ENCODE results near the gene FIG4. TPM values are rescaled to one million over a fixed set of nuclear protein-coding genes. Genes with fewer than 3 reads are reported as not detected.
"Not testable (repeated sequence)": the region's sequence is repeated elsewhere in the genome, so short reads cannot be mapped to it uniquely, and the experiment has no call there.

The FIG4 gene
- total RNA-seq, 2 experiments from 2014 or later: 13.1 to 14.3 TPM

DNA sequence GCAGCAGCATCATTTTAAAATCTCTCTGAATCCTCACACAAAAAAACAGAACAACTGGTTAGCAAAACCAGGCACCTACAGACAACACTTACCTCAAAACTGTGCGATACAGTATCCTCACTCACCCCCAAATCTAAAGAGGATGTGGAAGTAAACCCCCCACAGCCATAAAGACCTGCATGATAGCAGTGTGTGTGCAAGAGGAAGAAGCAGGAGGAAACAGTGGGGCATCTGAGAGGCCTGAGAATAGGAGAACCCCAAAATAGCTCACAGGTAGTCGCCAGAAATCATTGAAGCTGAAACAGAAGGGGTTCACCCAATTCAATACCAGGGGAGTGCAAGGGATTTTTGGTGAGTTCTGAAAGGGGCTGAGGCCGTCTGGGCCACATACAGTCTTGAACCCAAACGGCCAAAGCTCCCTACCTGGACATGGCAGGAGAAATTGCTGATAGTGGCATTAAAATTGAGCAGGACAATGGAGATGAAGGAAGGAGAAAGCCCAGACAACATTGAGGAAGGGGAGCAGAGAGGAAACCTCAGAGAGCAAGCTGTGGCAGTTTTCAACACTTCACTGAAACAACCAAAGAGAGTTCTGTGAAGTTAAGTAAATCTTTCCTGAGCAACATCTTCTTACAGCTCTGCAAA, 129.7 kb downstream of the FIG4 start:
- Mint-ChIP-seq H3K4me1 (ENCODE audit: low read depth) (no peaks in the 10 kb centered on the region), H3K9me3 (no peaks in the 10 kb centered on the region), H3K27ac (no peak overlapping the region), H3K27me3 (no peaks in the 10 kb centered on the region), H3K4me3 (no peak overlapping the region), H3K36me3 (ENCODE audit: low read depth) (peaks cover 6% of the 10 kb centered on the region)
- DNase-seq: no peak
- no peak for ATAC-seq
- ChIA-PET CTCF (no interaction called here), POLR2A (no interaction called here)
- intact Hi-C loops (cut with micrococcal nuclease): no loop called here
- TF ChIP-seq, protein P1, sequence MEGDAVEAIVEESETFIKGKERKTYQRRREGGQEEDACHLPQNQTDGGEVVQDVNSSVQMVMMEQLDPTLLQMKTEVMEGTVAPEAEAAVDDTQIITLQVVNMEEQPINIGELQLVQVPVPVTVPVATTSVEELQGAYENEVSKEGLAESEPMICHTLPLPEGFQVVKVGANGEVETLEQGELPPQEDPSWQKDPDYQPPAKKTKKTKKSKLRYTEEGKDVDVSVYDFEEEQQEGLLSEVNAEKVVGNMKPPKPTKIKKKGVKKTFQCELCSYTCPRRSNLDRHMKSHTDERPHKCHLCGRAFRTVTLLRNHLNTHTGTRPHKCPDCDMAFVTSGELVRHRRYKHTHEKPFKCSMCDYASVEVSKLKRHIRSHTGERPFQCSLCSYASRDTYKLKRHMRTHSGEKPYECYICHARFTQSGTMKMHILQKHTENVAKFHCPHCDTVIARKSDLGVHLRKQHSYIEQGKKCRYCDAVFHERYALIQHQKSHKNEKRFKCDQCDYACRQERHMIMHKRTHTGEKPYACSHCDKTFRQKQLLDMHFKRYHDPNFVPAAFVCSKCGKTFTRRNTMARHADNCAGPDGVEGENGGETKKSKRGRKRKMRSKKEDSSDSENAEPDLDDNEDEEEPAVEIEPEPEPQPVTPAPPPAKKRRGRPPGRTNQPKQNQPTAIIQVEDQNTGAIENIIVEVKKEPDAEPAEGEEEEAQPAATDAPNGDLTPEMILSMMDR (IDR thresholded peaks at IDR 0.05): no peak

DNA sequence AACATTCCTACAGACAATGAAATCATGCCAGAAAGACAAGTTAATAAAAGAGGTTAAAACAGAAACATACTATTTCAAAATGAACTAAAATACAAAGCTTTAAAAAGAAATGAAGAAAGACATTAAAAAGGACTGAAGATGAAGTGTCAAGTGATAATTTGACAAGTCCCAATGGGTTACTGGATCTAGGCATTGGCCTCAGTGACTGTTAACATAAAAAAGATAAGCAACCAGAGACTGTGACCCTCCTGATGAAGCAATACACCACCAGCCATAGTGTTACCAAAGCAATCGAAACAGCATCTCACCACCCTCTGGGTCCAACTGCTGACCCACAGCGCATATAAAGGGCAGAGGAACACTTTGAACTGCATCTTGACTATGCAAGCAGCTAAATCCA, 130.3 kb downstream of the FIG4 start:
- DNase-seq (no peak), ATAC-seq (no peak)
- H3K27me3 Mint-ChIP-seq: no peaks in the 10 kb centered on the region
- H3K27ac Mint-ChIP-seq: no peak overlapping the region
- H3K4me3 Mint-ChIP-seq: no peak overlapping the region
- intact Hi-C loops (cut with micrococcal nuclease): no loop called here
- no peaks in the 10 kb centered on the region for H3K4me1 Mint-ChIP-seq (ENCODE audit: low read depth)
- ChIA-PET CTCF (no interaction called here), POLR2A (no interaction called here)
- TF ChIP-seq, protein P1 (IDR thresholded peaks at IDR 0.05): no peak
- no peaks in the 10 kb centered on the region for H3K9me3 Mint-ChIP-seq
- peaks cover 8% of the 10 kb centered on the region for H3K36me3 Mint-ChIP-seq (ENCODE audit: low read depth)

DNA sequence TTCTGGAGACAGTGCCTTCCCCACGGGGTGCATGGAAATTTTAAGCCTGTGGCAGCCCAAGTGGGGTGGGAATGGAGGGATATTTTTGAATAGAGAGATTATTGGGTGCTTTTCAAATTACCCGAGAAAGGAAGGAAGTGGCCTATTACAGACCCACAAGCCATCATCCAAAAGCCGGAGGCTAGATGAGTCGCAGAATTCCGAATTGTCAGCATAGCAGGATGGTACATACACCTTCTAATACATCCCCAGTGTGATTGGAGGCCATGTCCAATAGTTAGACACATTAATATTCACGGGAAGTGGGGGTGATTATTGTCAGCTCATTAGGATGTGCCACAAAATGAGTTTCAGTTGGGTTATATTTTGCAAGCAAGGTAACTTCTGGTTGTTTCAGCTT, 133.0 kb downstream of the FIG4 start:
- peaks cover 2% of the 10 kb centered on the region for H3K9me3 Mint-ChIP-seq
- H3K4me1 Mint-ChIP-seq (ENCODE audit: low read depth): no peaks in the 10 kb centered on the region
- intact Hi-C loops (cut with micrococcal nuclease): no loop called here
- DNase-seq: no peak
- TF ChIP-seq, protein P1 (IDR thresholded peaks at IDR 0.05): no peak
- POLR2A ChIA-PET: no interaction called here
- no peak for ATAC-seq
- no peaks in the 10 kb centered on the region for H3K27me3 Mint-ChIP-seq
- H3K27ac Mint-ChIP-seq: no peak overlapping the region
- no peak overlapping the region for H3K4me3 Mint-ChIP-seq
- H3K36me3 Mint-ChIP-seq (ENCODE audit: low read depth): peaks cover 27% of the 10 kb centered on the region
- CTCF ChIA-PET: no interaction called here

DNA sequence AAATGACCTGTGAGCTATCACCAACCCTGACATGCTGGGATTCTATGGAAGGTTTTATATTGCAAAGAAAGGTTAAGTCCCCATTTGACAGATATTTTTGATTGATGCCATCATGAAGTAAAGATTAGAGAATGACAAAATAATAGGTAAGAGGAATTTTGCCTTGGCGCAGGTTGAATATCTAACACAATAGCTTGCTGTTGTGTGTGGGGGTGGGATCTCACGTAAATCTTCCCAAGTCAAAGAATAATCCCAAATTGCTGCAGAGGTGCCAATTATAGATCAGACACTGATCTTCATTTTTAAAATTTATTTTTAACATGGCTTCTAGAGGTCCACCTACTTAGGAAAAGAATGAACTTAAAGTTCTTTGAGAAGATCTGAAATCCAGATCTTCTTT, 135.5 kb downstream of the FIG4 start:
- ATAC-seq: no peak
- Mint-ChIP-seq H3K4me1 (ENCODE audit: low read depth) (no peaks in the 10 kb centered on the region), H3K4me3 (no peak overlapping the region), H3K27me3 (no peaks in the 10 kb centered on the region), H3K9me3 (peaks cover 16% of the 10 kb centered on the region), H3K27ac (no peak overlapping the region), H3K36me3 (ENCODE audit: low read depth) (peaks cover 42% of the 10 kb centered on the region)
- TF ChIP-seq, protein P1 (IDR thresholded peaks at IDR 0.05): no peak
- ChIA-PET POLR2A (no interaction called here), CTCF (no interaction called here)
- intact Hi-C loops (cut with micrococcal nuclease): no loop called here
- DNase-seq: no peak

DNA sequence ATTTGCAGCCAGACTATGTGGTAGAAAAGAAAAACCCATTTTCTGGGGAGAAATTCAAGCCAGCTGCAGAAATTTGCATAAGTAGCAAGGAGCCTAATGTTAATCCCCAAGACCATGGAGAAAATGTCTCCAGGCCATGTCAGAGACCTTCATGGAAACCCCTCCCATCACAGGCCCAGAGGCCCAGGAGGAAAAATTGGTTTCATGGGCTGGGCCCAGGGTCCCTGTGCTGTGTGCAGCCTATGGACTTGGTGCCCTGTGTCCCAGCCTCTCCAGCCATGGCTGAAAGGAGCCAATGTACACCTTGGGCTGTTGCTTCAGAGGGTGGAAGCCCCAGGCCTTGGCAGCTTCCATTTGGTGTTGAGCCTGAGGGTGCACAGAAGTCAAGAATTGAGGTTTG, 140.3 kb downstream of the FIG4 start:
- H3K27ac Mint-ChIP-seq; H3K4me3 Mint-ChIP-seq; CTCF ChIA-PET; H3K27me3 Mint-ChIP-seq; intact Hi-C loops (cut with micrococcal nuclease); DNase-seq; H3K4me1 Mint-ChIP-seq (ENCODE audit: low read depth); ATAC-seq; POLR2A ChIA-PET: not testable (repeated sequence)
- H3K36me3 Mint-ChIP-seq (ENCODE audit: low read depth): peaks cover 39% of the 10 kb centered on the region
- H3K9me3 Mint-ChIP-seq: peaks cover 16% of the 10 kb centered on the region

DNA sequence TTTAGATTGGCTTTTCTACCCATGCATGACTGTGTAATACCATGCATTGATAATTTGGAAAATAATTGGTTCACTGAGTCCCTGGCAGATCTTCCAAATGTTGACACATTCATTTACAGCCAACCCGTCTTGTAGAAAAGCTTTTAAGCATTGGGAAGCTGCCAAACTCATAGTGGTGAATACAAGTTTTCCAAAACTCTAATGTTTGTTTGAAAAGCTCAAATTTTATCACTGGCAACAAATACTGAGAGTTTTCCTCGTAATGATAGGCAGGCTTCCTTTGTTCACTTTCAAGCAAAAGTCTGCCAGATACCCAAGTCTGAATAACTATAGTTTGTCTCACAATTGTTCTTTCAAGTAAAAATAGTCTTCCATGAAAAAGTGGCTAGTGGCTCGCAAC, 143.0 kb downstream of the FIG4 start:
- ATAC-seq (no peak), DNase-seq (no peak)
- no peak overlapping the region for H3K4me3 Mint-ChIP-seq
- H3K4me1 Mint-ChIP-seq (ENCODE audit: low read depth): no peaks in the 10 kb centered on the region
- H3K9me3 Mint-ChIP-seq: peaks cover 14% of the 10 kb centered on the region
- CTCF ChIA-PET: no interaction called here
- POLR2A ChIA-PET: no interaction called here
- no peaks in the 10 kb centered on the region for H3K27me3 Mint-ChIP-seq
- TF ChIP-seq, protein P1 (IDR thresholded peaks at IDR 0.05): no peak
- intact Hi-C loops (cut with micrococcal nuclease): no loop called here
- H3K36me3 Mint-ChIP-seq (ENCODE audit: low read depth): peaks cover 19% of the 10 kb centered on the region
- no peak overlapping the region for H3K27ac Mint-ChIP-seq

Data from activated CD8-positive, alpha-beta T cell treated with anti-CD3 and anti-CD28 coated beads for 36 hours (primary cell).